ENCODE data around the gene GBE1. TPM values are rescaled to one million over a fixed set of nuclear protein-coding genes. Genes with fewer than 3 reads are reported as not detected.
A peak's percentile ranks its signal among the peaks of the same experiment; 100 is the strongest.

The GBE1 gene
- total and polyA plus RNA-seq, 9 of the 15 experiments (the other 6 are each of a cell fraction or from before 2014, with no cell fraction given) = 7.9 to 25.6 (median 13.1) TPM

GRCh38 chr3:81764002-81764401 is 2.6 kb upstream of the GBE1 start:
- no TSS peak for BruUV-seq (replicated peaks)

More at GRCh38 chr3:81764002-81764401, 2.6 kb upstream of the GBE1 start:
- Histone ChIP-seq H3K4me2 (ENCODE audit: insufficient read depth, low read length) (no peak overlapping the region), H3K4me3 (no peak overlapping the region), H3K9me3 (replicated peaks; ENCODE audit: control insufficient read depth, insufficient read depth, low read depth, low read length) (no peaks in the 10 kb centered on the region), H3K4me1 (replicated peaks in 1 of 2; ENCODE audit: control insufficient read depth in 2 of 2, insufficient read depth in 2 of 2, low read length in 2 of 2) (peaks cover 3 to 12% of the 10 kb centered on the region in 2 experiments; a peak in 4 of 5 replicates), H3K27ac (ENCODE audit: extremely low read depth, low read depth, low read length) (no peak overlapping the region), H3K9ac (ENCODE audit: insufficient read depth in 1 of 2, low read depth in 2 of 2, low read length in 2 of 2) (no peak overlapping the region), H3K27me3 (ENCODE audit: control insufficient read depth in 2 of 2, insufficient read depth in 2 of 2, low read length in 2 of 2) (no peaks in the 10 kb centered on the region), H3K36me3 (ENCODE audit: control insufficient read depth, insufficient read depth, low read length) (peaks cover 5% of the 10 kb centered on the region; the same call in 2 of the 3 replicates), H3K9me1 (ENCODE audit: control insufficient read depth, insufficient read depth, low read length) (no peaks in the 10 kb centered on the region), H4K20me1 (replicated peaks; ENCODE audit: control insufficient read depth, insufficient read depth, low read length) (no peaks in the 10 kb centered on the region), H2AFZ (ENCODE audit: low read depth, low read length) (0 out of 2 replicates have a peak overlapping the region, but pooled peaks have one; percentile 15), H3K79me2 (ENCODE audit: control insufficient read depth, insufficient read depth, low read length) (peaks cover 20% of the 10 kb centered on the region)
- CTCF ChIA-PET (ENCODE audit: low intra/inter-chr PET ratio) = no interaction called here
- TF ChIP-seq FOSL1 (tag; conservative IDR thresholded peaks at IDR 0.05) (no peak), KAT7 (CRISPR knock-in tag; IDR thresholded peaks at IDR 0.05; ENCODE audit: borderline replicate concordance) (no peak), CBX1 (IDR thresholded peaks at IDR 0.05; ENCODE audit: low read depth) (no peak), ZFX (CRISPR knock-in tag; IDR thresholded peaks at IDR 0.05) (no peak), IRF2 (CRISPR knock-in tag; IDR thresholded peaks at IDR 0.05) (no peak), MAFK (IDR thresholded peaks at IDR 0.05; ENCODE audit: low read length) (no peak), ZNF668 (CRISPR knock-in tag; IDR thresholded peaks at IDR 0.05) (no peak), ARID3B (CRISPR knock-in tag; IDR thresholded peaks at IDR 0.05; ENCODE audit: borderline replicate concordance) (no peak), ELK3 (CRISPR knock-in tag; IDR thresholded peaks at IDR 0.05) (no peak), MCM2 (IDR thresholded peaks at IDR 0.05; ENCODE audit: low read depth) (no peak), ILK (tag; IDR thresholded peaks at IDR 0.05; ENCODE audit: borderline replicate concordance, low read depth) (no peak), RBM15 (IDR thresholded peaks at IDR 0.05; ENCODE audit: insufficient read depth, low read length) (no peak), PKNOX1 (IDR thresholded peaks at IDR 0.05) (no peak), USF1 (CRISPR knock-in tag; IDR thresholded peaks at IDR 0.05) (no peak), ELK1 (CRISPR knock-in tag; IDR thresholded peaks at IDR 0.05) (no peak)
- intact Hi-C loops (cut with micrococcal nuclease) (loop anchor here (5.0 kb wide), 1 partner anchor 52 kb away; no protein-coding TSS in a partner anchor), in situ Hi-C loops (cut with MboI) (no loop called here)
- ATAC-seq (no peak), FAIRE-seq (no peak), DNase-seq (ENCODE audit: extremely low read depth in 1 of 4, low spot score in 3 of 4) (no peak)
- POLR2A ChIA-PET = no interaction called here
- WGBS (ENCODE audit: insufficient coverage, low coverage, missing lambda C conversion rate) = 75% methylated on average over 7 of the region's 7 CpGs
